ENCODE data around the gene DLGAP3.

Gene DLGAP3

GRCh38 chr1:34851431-34852105 lies 77.9 kb downstream of the DLGAP3 start:
- DNase-seq (ENCODE audit: extremely low read depth, low read depth) = no peak
- TF ChIP-seq CTCF (IDR thresholded peaks at IDR 0.05; ENCODE audit: low read depth, low read length, missing control alignments) = no peak
- no peak overlapping the region for H3K4me3 ChIP-seq (replicated peaks; ENCODE audit: low read depth, low read length)

DNA sequence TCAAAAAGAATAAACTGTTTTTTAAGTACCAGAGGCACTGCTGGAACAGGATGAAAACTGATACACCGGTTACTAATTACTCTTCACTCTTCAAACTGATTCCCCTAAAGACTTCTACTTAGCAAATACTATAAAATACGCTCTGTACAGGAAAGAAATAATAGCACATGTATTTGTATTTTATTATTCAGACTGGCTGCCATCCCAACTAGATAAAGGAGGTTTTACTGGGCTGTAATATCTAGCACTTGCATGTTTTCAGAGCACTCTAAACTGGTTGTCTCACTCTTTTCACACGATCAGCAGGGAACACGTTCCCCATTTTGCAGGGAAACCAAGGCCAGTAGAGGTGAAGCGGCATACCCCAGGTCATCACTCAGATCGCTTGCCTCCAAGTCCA lies 79.1 kb downstream of the DLGAP3 start:
- no peak for DNase-seq (ENCODE audit: extremely low read depth, low read depth)
- TF ChIP-seq CTCF (IDR thresholded peaks at IDR 0.05; ENCODE audit: low read depth, low read length, missing control alignments) = no peak
- H3K4me3 ChIP-seq (replicated peaks; ENCODE audit: low read depth, low read length) = no peak overlapping the region

DNA sequence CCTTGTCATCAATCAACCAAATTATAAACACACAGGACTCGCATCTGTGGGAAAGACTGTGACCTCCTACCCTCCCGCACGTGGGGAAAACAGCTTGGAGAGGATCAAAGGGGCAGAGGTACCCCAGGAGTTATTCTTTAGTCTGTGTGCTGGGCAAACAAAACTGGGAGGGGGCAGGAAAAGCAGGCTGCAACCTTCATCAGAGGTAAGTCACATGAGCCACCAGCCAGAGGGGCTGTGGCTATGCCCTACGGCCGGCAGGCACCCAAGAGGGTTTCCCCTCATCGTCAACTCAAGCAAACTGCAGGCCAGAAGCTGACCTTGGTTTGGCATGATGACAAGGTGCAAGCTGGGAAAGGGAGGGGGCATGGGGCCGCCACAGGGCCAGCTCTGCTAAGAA lies 82.4 kb downstream of the DLGAP3 start:
- H3K4me3 ChIP-seq (replicated peaks; ENCODE audit: low read depth, low read length) = no peak overlapping the region
- no peak for TF ChIP-seq CTCF (IDR thresholded peaks at IDR 0.05; ENCODE audit: low read depth, low read length, missing control alignments)
- no peak for DNase-seq (ENCODE audit: extremely low read depth, low read depth)

GRCh38 chr1:34846265-34846664 lies 83.2 kb downstream of the DLGAP3 start:
- TF ChIP-seq CTCF (IDR thresholded peaks at IDR 0.05; ENCODE audit: low read depth, low read length, missing control alignments) = no peak
- H3K4me3 ChIP-seq (replicated peaks; ENCODE audit: low read depth, low read length) = no peak overlapping the region
- no peak for DNase-seq (ENCODE audit: extremely low read depth, low read depth)

GRCh38 chr1:34845131-34845901 lies 84.1 kb downstream of the DLGAP3 start:
- DNase-seq (ENCODE audit: extremely low read depth, low read depth) = no peak
- TF ChIP-seq CTCF (IDR thresholded peaks at IDR 0.05; ENCODE audit: low read depth, low read length, missing control alignments) = no peak
- no peak overlapping the region for H3K4me3 ChIP-seq (replicated peaks; ENCODE audit: low read depth, low read length)

DNA sequence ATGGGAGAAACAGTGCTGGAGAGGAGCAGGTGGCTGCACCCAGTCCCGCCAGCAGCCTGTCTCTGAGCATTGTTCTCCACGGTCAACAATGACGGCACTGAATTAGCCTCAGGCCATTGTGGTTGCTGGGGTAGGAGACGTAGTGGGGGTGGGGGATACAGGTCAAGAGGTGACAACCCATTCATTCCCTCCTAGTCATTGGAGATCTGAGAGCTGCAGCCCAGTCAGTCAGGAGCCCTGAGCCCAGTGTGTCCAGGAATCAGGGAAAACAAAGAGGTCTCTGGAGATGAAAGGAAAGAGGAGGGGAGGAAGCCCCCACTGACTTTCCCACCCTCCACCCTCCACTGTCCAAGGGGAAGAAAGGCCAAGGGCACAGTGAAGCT lies 85.2 kb downstream of the DLGAP3 start:
- no peak overlapping the region for H3K4me3 ChIP-seq (replicated peaks; ENCODE audit: low read depth, low read length)
- TF ChIP-seq CTCF (IDR thresholded peaks at IDR 0.05; ENCODE audit: low read depth, low read length, missing control alignments) = no peak
- no peak for DNase-seq (ENCODE audit: extremely low read depth, low read depth)

All from HFF-Myc (cell line).